Activated T-helper 1 cell treated with anti-CD3 and anti-CD28 coated beads, Interleukin-12 subunit alpha, Interleukin-12 subunit beta, Interleukin-2, Interleukin-4 antibody, amounts not matched to agents 30 ng/mL and 10 ng/mL and 1 ng/mL, durations not matched to agents 14 hours and 24 hours and 36 hours (primary cell): ENCODE data around the gene JAGN1. TPM values are rescaled to one million over a fixed set of nuclear protein-coding genes. Genes with fewer than 3 reads are reported as not detected.
A peak's percentile ranks its signal among the peaks of the same experiment; 100 is the strongest.
"Not testable (repeated sequence)": the region's sequence is repeated elsewhere in the genome, so short reads cannot be mapped to it uniquely, and the experiment has no call there.

ENCODE experiments used
- DNase-seq: peaks from one replicate; pipeline ENCODE4 v3.0.0; 2021; ENCODE audit warnings: low spot score
- H3K27ac Mint-ChIP-seq: one replicate; pipeline ENCODE4 v1.8.0; 2021; ENCODE audit warnings: mild to moderate bottlenecking, mixed read lengths
- H3K27me3 Mint-ChIP-seq: one replicate; pipeline ENCODE4 v1.8.0; 2022; ENCODE audit warnings: mild to moderate bottlenecking, moderate library complexity, mixed read lengths; ENCODE audit not compliant: insufficient read depth
- H3K36me3 Mint-ChIP-seq: one replicate; pipeline ENCODE4 v1.8.0; 2021; ENCODE audit warnings: low read depth, mixed read lengths
- H3K4me1 Mint-ChIP-seq: one replicate; pipeline ENCODE4 v1.8.0; 2021; ENCODE audit warnings: low read depth, mixed read lengths
- H3K4me3 Mint-ChIP-seq: one replicate; pipeline ENCODE4 v1.8.0; 2021; ENCODE audit warnings: mild to moderate bottlenecking, moderate library complexity, mixed read lengths
- H3K9me3 Mint-ChIP-seq: one replicate; pipeline ENCODE4 v1.8.0; 2021; ENCODE audit warnings: mixed read lengths
- intact Hi-C: fragments of 100-400 bp; cut with micrococcal nuclease; formaldehyde crosslinking; loops from one replicate; pipeline ENCODE4 v1.15.1; 2024
- total RNA-seq: library from RNA; stranded (reverse); gene quantifications from 2 replicates; pipeline ENCODE4 v1.2.3, GENCODE V29; 2022

JAGN1 gene
- total RNA-seq, 1 donor from 2014 or later, result 42.4 TPM

- Mint-ChIP-seq H3K36me3 (no peaks in the 10 kb centered on the region), H3K4me3 (no peak overlapping the region), H3K27ac (no peak overlapping the region), H3K27me3 (peaks cover 15% of the 10 kb centered on the region), H3K4me1 (no peaks in the 10 kb centered on the region), H3K9me3 (no peaks in the 10 kb centered on the region)
- intact Hi-C loops, result loop anchor here (5.0 kb wide), 1 partner anchor 53 kb away; no protein-coding TSS in a partner anchor
- no peak for DNase-seq
These were observed 30.8 kb upstream of the JAGN1 start for GRCh38 chr3:9859530-9860025.

GRCh38 chr3:9861201-9861600, 29.2 kb upstream of the JAGN1 start:
- Mint-ChIP-seq H3K4me1 (no peaks in the 10 kb centered on the region), H3K36me3 (no peaks in the 10 kb centered on the region), H3K9me3 (no peaks in the 10 kb centered on the region), H3K27me3 (peaks cover 13% of the 10 kb centered on the region), H3K27ac (no peak overlapping the region), H3K4me3 (no peak overlapping the region)
- intact Hi-C loops, result loop anchor here (5.0 kb wide), 1 partner anchor 51 kb away; no protein-coding TSS in a partner anchor
- no peak for DNase-seq

DNA sequence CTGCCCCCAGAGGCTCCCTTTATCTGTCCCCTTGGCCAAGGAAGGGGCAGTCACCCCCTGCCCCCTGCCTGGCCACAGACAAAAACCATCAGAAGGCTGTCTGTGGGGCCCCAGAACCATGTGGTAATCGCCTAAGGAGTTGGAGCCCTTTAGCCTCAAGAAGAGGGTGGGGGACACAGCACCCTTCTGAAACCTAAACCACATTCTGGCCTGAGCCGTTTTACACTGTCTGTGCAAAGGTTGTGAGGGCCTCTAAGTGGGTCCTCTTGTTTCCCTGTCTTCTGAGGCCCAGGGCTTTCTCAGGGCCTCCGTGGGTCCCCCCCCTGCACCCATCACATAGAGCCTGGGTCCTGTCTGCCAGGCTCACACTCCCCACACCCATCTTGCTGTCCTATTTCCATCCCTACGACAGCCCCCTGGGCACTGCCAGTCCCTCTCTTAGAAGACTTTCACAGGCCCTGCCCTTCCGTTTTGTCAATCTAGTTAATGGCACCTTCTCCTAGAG, 28.7 kb upstream of the JAGN1 start:
- Mint-ChIP-seq H3K27ac (no peak overlapping the region), H3K27me3 (peaks cover 13% of the 10 kb centered on the region)
- DNase-seq, result no peak

DNA sequence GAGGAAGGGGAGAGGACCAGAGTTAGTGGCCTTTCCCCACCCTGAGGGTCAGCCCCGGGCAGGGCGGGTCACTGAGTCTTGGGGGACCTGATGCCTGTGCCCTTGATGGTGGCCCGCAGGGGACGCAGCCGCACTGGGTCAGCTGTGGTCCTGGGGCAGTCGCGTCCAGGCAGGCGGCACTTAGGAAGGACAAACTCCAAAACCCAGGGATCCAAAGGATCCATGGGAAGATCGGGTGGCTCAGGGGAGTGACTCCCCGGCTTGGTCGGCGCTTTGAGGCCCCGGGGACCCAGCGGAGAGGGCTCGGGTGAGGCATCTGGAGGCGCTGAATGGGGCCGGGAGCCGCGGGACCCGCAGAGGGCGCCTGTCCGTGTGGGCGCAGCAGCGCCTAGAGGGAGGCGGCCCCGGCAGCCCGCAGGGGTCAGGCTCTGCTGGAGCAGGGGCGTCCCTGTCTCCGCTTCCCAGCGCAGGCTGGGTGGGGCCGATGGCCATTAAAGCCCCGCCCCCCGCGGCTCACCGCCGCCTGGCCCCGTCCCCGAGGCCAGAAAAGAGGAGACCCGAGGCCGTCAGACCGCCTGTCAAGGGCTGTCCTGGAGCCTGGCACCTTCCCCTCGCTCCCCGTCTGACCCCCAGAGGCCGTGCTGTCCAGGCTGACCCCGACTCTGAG, 27.9 kb upstream of the JAGN1 start:
- peaks cover 13% of the 10 kb centered on the region for H3K27me3 Mint-ChIP-seq
- no peaks in the 10 kb centered on the region for H3K9me3 Mint-ChIP-seq
- intact Hi-C loops, result loop anchor here (5.0 kb wide), 1 partner anchor 50 kb away; no protein-coding TSS in a partner anchor
- no peaks in the 10 kb centered on the region for H3K36me3 Mint-ChIP-seq
- H3K27ac Mint-ChIP-seq, result no peak overlapping the region
- no peak for DNase-seq
- no peaks in the 10 kb centered on the region for H3K4me1 Mint-ChIP-seq
- peak overlapping the region; percentile 19 for H3K4me3 Mint-ChIP-seq

More for the DNA sequence above, 28.7 kb upstream of the JAGN1 start:
- Mint-ChIP-seq H3K4me3 (no peak overlapping the region), H3K4me1 (no peaks in the 10 kb centered on the region), H3K36me3 (no peaks in the 10 kb centered on the region), H3K9me3 (no peaks in the 10 kb centered on the region)
- intact Hi-C loops, result loop anchor here (5.0 kb wide), 1 partner anchor 51 kb away; no protein-coding TSS in a partner anchor

DNA sequence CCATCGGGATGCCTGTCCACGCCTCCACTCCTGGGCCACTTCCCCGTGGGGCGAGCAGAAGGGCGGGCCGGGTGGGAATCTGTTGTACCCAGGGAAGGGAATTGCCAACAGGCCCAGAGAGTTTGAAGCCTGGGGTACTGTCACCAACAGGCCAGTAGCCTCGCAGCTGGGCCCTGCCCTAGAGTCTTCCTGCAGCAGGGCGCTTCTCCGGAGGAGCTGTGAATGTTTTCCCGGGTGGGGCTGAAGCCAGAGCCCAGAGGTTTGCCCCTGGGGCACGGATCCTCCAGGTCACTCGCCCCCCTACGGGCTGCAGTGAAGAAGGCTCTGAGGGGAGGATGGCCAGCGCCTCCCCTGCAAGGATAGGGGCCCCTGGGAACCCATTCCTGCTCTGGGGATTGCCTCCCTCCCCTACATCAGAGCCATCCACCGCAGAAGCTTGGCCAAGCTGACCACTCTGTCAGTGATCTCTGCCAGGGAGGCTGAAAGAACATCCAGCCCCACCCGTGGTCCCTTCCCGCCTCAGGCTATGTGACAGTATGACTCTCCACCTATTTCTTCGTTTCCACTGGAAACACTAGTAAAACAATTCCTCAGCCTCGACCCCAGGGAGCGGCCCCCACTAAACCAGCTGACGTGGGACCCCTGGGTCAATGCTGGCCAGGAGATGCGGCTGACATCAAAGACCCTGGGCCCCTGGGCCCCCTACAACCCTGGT, 27.2 kb upstream of the JAGN1 start:
- no peaks in the 10 kb centered on the region for H3K9me3 Mint-ChIP-seq
- H3K4me1 Mint-ChIP-seq, result no peaks in the 10 kb centered on the region
- H3K4me3 Mint-ChIP-seq, result no peak overlapping the region

DNA sequence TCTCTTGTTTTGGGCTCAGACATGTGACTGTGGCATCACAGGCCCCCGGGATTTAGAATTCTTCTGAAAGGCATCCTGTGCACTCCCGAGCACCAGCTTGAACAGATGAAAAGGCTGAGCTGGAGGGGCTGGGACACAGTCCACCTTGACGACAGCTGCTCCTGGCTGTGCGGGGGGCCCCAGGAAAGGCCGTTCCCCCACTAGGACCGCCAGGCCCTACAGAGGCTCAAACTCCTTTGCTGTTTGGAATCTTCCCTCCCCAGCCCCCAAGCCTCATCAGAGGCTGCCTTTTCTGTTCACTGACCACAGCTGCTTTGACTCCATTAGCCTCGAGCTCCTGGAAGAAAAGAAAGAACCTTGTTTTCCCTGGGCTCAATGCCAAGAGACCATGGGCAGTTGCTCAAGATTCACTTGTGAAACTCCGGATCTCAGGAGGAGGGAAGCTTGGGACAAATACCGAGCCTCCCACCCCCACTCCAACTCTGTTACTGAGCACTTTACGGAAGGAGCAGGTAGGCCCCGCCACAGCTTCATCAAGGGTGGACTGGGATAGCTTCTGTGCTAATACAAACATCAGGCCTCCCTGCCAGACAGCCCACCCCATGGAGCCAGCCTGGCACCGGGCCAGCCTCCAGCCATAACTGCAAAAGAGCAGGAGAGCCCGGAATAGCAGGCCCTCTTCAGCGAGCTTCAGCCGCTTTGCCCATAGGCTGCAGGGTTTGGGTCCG, 26.0 kb upstream of the JAGN1 start:
- peaks cover 13% of the 10 kb centered on the region for H3K27me3 Mint-ChIP-seq
- intact Hi-C loops, result loop anchor here (5.0 kb wide), 1 partner anchor 48 kb away; no protein-coding TSS in a partner anchor
- H3K36me3 Mint-ChIP-seq, result no peaks in the 10 kb centered on the region
- no peaks in the 10 kb centered on the region for H3K4me1 Mint-ChIP-seq
- no peaks in the 10 kb centered on the region for H3K9me3 Mint-ChIP-seq
- H3K4me3 Mint-ChIP-seq, result no peak overlapping the region
- H3K27ac Mint-ChIP-seq, result no peak overlapping the region
- DNase-seq, result no peak

More for the DNA sequence above, 27.2 kb upstream of the JAGN1 start:
- H3K27me3 Mint-ChIP-seq, result peaks cover 13% of the 10 kb centered on the region
- intact Hi-C loops, result loop anchor here (5.0 kb wide), 1 partner anchor 49 kb away; no protein-coding TSS in a partner anchor
- no peak for DNase-seq
- H3K36me3 Mint-ChIP-seq, result no peaks in the 10 kb centered on the region
- H3K27ac Mint-ChIP-seq, result no peak overlapping the region

GRCh38 chr3:9865125-9865637, 25.2 kb upstream of the JAGN1 start:
- DNase-seq, H3K36me3 Mint-ChIP-seq, H3K27ac Mint-ChIP-seq, H3K9me3 Mint-ChIP-seq, H3K4me1 Mint-ChIP-seq, H3K4me3 Mint-ChIP-seq, intact Hi-C loops: not testable (repeated sequence)
- H3K27me3 Mint-ChIP-seq, result peaks cover 16% of the 10 kb centered on the region

DNA sequence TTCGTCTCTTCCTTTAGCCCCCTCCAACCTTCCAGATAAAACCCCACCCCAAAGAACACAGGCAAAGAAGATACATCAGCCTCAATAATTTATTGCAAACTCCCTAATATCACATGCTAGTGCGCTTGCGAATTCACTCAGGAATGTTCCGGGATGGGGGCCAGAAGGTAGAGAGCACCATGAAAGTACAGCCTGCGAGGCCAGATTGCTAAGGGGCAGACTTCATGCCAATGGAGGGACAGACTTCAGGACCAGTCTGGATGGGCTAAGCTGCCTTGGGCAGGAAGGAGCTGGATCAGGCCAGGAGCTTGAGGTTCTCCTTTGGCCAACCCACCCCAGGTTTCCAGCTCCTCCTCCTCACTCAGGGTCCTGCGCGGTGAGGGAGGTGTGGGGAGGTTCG, 23.8 kb upstream of the JAGN1 start:
- Mint-ChIP-seq H3K27ac (no peak overlapping the region), H3K36me3 (no peaks in the 10 kb centered on the region), H3K4me3 (no peak overlapping the region), H3K27me3 (peaks cover 9% of the 10 kb centered on the region), H3K9me3 (no peaks in the 10 kb centered on the region), H3K4me1 (no peaks in the 10 kb centered on the region)
- DNase-seq, result no peak
- intact Hi-C loops, result no loop called here

- DNase-seq, result no peak
- Mint-ChIP-seq H3K4me3 (no peak overlapping the region), H3K27me3 (peaks cover 6% of the 10 kb centered on the region), H3K27ac (no peak overlapping the region), H3K9me3 (no peaks in the 10 kb centered on the region), H3K36me3 (no peaks in the 10 kb centered on the region), H3K4me1 (no peaks in the 10 kb centered on the region)
- intact Hi-C loops, result no loop called here
These were observed 23.3 kb upstream of the JAGN1 start for GRCh38 chr3:9867106-9867505.

GRCh38 chr3:9869955-9870354, 20.5 kb upstream of the JAGN1 start:
- intact Hi-C loops, result no loop called here
- Mint-ChIP-seq H3K27ac (no peak overlapping the region), H3K27me3 (peaks cover 4% of the 10 kb centered on the region), H3K9me3 (no peaks in the 10 kb centered on the region), H3K4me1 (no peaks in the 10 kb centered on the region), H3K36me3 (no peaks in the 10 kb centered on the region), H3K4me3 (no peak overlapping the region)
- no peak for DNase-seq

- intact Hi-C loops, result no loop called here
- H3K4me1 Mint-ChIP-seq, result no peaks in the 10 kb centered on the region
- no peak overlapping the region for H3K4me3 Mint-ChIP-seq
- H3K27ac Mint-ChIP-seq, result no peak overlapping the region
- H3K27me3 Mint-ChIP-seq, result peaks cover 4% of the 10 kb centered on the region
- no peaks in the 10 kb centered on the region for H3K9me3 Mint-ChIP-seq
- no peak for DNase-seq
- H3K36me3 Mint-ChIP-seq, result no peaks in the 10 kb centered on the region
These were observed 19.4 kb upstream of the JAGN1 start for GRCh38 chr3:9870978-9871377.

DNA sequence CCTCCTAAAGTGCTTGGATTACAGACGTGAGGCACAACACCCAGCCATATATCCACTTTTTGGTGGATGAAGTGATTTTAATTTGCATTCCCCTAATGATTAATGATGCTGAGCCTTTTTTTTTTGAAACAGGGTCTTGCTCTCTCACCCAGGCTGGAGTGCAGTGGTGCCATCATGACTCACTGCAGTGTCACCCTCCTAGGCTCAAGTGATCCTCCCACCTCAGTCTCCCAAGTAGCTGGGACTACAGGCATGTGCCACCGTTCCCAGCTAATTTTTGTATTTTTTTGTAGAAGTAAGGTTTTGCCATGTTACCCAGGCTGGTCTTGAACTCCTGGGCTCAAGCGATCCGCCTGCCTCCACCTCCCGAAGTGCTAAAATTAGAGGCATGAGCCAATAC, 18.3 kb upstream of the JAGN1 start:
- H3K4me1 Mint-ChIP-seq, H3K9me3 Mint-ChIP-seq, H3K27me3 Mint-ChIP-seq, H3K4me3 Mint-ChIP-seq, DNase-seq, H3K36me3 Mint-ChIP-seq, H3K27ac Mint-ChIP-seq, intact Hi-C loops: not testable (repeated sequence)
